Choroid plexus epithelial cell (primary cell): ENCODE data around the gene KBTBD8.

ENCODE experiments used
- DNase-seq: peaks from one replicate; pipeline ENCODE4 v3.0.0-alpha.2; 2010; ENCODE audit warnings: low read depth
- H3K4me3 ChIP-seq: 2 replicates; pipeline ENCODE4 v1.5.1; 2011; ENCODE audit warnings: low read depth, mild to moderate bottlenecking, control low read depth, low read length, moderate library complexity
- TF ChIP-seq, protein P1 (sequence below): conservative IDR thresholded peaks from 2 replicates; pipeline ENCODE4 v1.5.1; 2011; ENCODE audit warnings: low read depth, mild to moderate bottlenecking, control low read depth, inconsistent platforms, low read length, moderate library complexity

KBTBD8 gene

DNA sequence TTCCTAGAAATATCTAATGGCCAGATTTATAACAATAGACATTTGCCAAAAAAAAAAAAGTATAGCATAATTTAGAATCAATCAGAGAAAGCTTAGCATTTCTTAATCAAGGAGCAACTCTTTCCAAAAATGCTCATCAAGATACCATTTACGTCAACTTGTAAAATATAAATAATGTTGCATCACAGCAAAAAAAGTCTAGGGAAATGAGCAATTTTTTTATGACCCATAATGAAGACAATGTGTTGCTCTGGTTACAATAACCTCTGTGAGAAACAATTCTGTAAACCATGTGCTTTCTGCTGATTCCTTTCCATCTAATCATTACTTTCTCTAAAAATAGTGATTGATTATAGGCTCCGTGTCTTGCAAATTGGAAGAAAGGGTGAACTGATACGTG, 36.3 kb downstream of the KBTBD8 start:
- TF ChIP-seq, protein P1, sequence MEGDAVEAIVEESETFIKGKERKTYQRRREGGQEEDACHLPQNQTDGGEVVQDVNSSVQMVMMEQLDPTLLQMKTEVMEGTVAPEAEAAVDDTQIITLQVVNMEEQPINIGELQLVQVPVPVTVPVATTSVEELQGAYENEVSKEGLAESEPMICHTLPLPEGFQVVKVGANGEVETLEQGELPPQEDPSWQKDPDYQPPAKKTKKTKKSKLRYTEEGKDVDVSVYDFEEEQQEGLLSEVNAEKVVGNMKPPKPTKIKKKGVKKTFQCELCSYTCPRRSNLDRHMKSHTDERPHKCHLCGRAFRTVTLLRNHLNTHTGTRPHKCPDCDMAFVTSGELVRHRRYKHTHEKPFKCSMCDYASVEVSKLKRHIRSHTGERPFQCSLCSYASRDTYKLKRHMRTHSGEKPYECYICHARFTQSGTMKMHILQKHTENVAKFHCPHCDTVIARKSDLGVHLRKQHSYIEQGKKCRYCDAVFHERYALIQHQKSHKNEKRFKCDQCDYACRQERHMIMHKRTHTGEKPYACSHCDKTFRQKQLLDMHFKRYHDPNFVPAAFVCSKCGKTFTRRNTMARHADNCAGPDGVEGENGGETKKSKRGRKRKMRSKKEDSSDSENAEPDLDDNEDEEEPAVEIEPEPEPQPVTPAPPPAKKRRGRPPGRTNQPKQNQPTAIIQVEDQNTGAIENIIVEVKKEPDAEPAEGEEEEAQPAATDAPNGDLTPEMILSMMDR = no peak
- no peak overlapping the region for H3K4me3 ChIP-seq
- no peak for DNase-seq

DNA sequence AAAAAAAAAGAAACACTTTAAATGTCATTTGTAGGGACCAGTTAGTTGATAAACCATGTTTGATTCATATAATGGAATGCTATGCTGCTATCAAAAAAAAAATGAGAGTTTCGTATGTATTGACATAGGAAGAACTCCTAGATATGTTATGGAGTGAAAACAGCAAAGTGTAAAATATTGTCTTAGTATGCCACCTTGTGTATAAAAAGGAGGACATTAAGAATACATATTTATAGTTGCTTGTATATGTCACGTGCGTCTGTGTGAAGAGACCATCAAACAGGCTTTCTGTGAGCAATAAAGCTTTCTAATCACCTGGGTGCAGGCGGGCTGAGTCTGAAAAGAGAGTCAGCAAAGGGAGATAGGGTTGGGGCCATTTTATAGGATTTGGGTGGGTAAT, 39.5 kb downstream of the KBTBD8 start:
- no peak overlapping the region for H3K4me3 ChIP-seq
- peak; percentile 64 for DNase-seq
- TF ChIP-seq, protein P1 = peak; percentile 41

DNA sequence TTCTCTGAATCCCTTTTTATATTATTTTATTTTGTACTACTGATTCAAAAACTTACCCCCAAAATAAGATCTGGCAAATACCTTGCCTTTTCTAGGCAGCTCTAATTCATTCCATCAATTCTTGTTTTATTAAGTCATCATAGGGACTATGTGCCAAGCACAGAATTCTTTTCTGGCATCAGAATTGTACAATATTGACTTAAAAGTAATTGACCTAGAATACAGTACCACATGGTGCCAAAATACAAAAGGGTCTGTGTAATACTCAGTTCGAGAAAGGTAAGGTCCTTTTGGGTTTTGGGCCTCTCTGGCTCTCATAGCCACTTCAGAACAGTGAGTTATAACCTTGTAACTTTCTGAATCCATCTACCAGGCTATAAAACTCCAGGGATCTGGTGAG, 46.2 kb downstream of the KBTBD8 start:
- TF ChIP-seq, protein P1 = no peak
- H3K4me3 ChIP-seq = no peak overlapping the region
- DNase-seq = peak; percentile 26

DNA sequence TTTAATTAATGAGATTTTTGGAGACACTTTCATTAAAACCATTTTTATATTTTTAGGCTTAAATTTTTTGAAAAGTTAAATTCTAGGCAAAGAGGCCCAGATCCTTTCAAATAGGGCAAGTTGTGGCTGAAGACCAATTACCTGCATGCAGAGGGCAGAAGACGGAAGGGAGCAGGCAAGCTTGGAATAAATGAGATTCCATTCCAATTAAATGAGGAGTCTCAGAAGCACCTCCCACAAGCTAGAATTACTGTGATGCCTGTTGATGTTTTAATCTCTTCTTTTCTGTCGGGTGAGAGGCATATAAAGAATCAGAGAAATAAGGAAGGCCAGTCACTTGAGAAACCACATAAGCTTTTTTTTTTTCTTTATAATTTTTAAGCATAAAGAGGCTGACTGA, 46.8 kb downstream of the KBTBD8 start:
- TF ChIP-seq, protein P1 = no peak
- H3K4me3 ChIP-seq = no peak overlapping the region
- peak; percentile 31 for DNase-seq

DNA sequence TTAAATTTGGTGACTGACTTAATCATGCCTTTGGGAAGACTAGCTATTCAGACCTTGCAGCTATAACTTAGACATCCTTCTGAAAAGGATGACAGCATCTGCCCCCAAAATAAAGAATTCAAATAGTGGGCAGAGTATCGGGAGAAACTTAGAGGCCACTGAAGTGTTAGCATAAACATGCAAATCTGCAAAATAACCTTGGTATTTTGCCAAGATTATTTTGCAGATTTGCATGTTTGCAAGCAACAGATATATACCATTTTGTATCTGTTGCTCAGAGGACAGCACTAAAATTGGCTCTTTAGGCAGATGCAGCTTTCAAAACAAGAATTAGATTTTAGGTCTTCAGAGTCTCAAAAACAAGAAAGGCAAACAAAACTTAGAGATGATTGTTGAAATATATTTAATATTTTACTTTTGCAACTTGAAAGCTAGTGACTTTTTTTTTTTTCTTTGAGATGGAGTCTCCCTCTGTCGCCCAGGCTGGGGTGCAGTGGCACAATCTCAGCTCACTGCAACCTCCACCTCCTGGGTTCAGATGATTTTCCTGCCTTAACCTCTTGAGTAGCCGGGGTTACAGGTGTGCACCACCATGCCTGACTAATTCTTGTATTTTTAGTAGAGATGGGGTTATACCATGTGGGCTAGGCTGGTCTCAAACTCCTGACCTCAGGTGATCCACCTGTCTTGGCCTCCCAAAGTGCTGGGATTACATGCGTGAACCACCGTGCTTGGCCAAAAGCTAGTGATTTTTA, 47.8 kb downstream of the KBTBD8 start:
- no peak for DNase-seq
- TF ChIP-seq, protein P1 = no peak
- H3K4me3 ChIP-seq = no peak overlapping the region

DNA sequence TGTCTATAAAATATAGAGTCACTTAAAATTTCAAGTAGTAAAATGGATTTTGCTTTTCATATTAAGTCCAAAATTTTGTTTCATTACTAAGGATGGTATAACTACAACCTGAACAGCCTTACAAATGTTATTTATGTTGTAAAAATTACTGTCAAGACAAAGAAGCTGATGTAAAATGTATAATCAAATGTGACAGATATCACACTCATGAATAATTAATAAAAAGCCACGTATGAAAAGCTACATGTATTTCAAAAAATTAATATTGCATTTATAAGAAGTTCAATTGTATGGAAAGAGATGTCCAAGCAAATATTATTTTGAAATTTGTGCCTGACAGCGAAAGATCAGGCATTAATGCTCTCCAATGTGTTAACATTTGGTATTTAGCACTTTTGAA, 48.9 kb downstream of the KBTBD8 start:
- TF ChIP-seq, protein P1 = no peak
- DNase-seq = no peak
- H3K4me3 ChIP-seq = no peak overlapping the region

DNA sequence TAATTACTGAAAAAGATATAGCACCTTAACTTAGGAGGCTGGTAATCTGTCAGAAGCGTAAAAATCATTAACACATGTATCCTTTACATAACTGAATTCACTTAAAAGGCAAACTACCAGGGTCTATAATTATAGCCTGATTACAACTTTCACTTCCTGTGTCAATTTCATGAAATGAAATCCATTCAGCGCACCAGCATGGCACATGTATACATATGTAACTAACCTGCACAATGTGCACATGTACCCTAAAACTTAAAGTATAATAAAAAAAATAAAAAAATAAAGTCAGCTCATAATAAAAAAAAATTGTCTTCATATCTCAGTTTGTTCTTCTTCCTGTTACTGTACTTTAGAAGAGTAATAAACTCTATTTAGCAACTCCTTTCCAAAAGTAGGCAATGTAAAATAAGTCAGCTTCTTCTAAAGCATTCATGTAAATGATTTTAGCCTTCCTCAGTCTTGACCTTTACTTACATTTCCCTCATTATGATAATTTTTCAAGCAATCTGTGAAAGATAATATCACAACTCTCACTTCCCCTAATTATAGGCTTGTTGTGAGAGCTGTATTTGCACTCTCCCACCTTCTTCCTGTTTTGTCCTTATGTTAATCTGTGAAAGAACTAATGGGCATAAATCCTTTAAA, 50.1 kb downstream of the KBTBD8 start:
- TF ChIP-seq, protein P1 = no peak
- H3K4me3 ChIP-seq = no peak overlapping the region

More for the DNA sequence above, 50.1 kb downstream of the KBTBD8 start:
- DNase-seq = no peak
